Measurements from ENCODE around the gene OIT3.
"Not testable (repeated sequence)": the region's sequence is repeated elsewhere in the genome, so short reads cannot be mapped to it uniquely, and the experiment has no call there.

Gene OIT3

GRCh38 chr10:72904806-72905205 is 11.3 kb downstream of the OIT3 start:
- Histone ChIP-seq H3K27ac (ENCODE audit: low read length) (no peak overlapping the region), H3K27me3 (ENCODE audit: control insufficient read depth, insufficient read depth, low read length) (no peaks in the 10 kb centered on the region), H3K4me3 (ENCODE audit: low read length) (no peak overlapping the region), H3K9me3 (ENCODE audit: control insufficient read depth, low read depth, low read length) (no peaks in the 10 kb centered on the region), H3K9ac (ENCODE audit: low read length) (no peak overlapping the region), H3K4me1 (ENCODE audit: control insufficient read depth, low read depth, low read length) (no peaks in the 10 kb centered on the region), H3K36me3 (ENCODE audit: control insufficient read depth, low read depth, low read length) (no peaks in the 10 kb centered on the region)

DNA sequence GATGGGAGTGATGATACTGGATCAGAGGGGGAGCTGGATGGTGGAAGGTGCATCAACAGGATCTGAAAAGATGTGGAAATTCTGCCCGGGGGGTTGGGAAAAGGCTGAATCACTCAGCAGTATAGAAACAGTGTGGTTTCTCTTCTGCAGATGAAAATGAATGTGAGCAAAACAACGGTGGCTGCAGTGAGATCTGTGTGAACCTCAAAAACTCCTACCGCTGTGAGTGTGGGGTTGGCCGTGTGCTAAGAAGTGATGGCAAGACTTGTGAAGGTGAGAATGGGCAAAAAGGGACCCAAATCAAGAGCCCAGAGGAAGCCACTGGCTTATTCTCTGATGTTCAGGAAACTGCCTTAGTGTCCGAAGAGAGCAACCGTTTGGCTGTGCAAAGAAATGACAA is 12.9 kb downstream of the OIT3 start:
- Histone ChIP-seq H3K27ac (ENCODE audit: low read length) (no peak overlapping the region), H3K9ac (ENCODE audit: low read length) (no peak overlapping the region), H3K9me3 (ENCODE audit: control insufficient read depth, low read depth, low read length) (no peaks in the 10 kb centered on the region), H3K4me3 (ENCODE audit: low read length) (no peak overlapping the region), H3K27me3 (ENCODE audit: control insufficient read depth, insufficient read depth, low read length) (no peaks in the 10 kb centered on the region), H3K36me3 (ENCODE audit: control insufficient read depth, low read depth, low read length) (no peaks in the 10 kb centered on the region), H3K4me1 (ENCODE audit: control insufficient read depth, low read depth, low read length) (no peaks in the 10 kb centered on the region)

- no peaks in the 10 kb centered on the region for H3K9me3 ChIP-seq (ENCODE audit: control insufficient read depth, low read depth, low read length)
- H3K4me1 ChIP-seq (ENCODE audit: control insufficient read depth, low read depth, low read length) = peaks cover 5% of the 10 kb centered on the region
- no peaks in the 10 kb centered on the region for H3K27me3 ChIP-seq (ENCODE audit: control insufficient read depth, insufficient read depth, low read length)
- no peak overlapping the region for H3K9ac ChIP-seq (ENCODE audit: low read length)
- H3K36me3 ChIP-seq (ENCODE audit: control insufficient read depth, low read depth, low read length) = no peaks in the 10 kb centered on the region
- H3K27ac ChIP-seq (ENCODE audit: low read length) = no peak overlapping the region
- no peak overlapping the region for H3K4me3 ChIP-seq (ENCODE audit: low read length)
These were observed 17.2 kb downstream of the OIT3 start for GRCh38 chr10:72910705-72911104.

- Histone ChIP-seq H3K9me3 (ENCODE audit: control insufficient read depth, low read depth, low read length) (no peaks in the 10 kb centered on the region), H3K9ac (ENCODE audit: low read length) (no peak overlapping the region), H3K27me3 (ENCODE audit: control insufficient read depth, insufficient read depth, low read length) (no peaks in the 10 kb centered on the region), H3K4me3 (ENCODE audit: low read length) (no peak overlapping the region), H3K27ac (ENCODE audit: low read length) (no peak overlapping the region), H3K4me1 (ENCODE audit: control insufficient read depth, low read depth, low read length) (peaks cover 5% of the 10 kb centered on the region), H3K36me3 (ENCODE audit: control insufficient read depth, low read depth, low read length) (no peaks in the 10 kb centered on the region)
These were observed 18.2 kb downstream of the OIT3 start for GRCh38 chr10:72911758-72912157.

GRCh38 chr10:72912736-72913135 is 19.2 kb downstream of the OIT3 start:
- Histone ChIP-seq H3K9me3 (ENCODE audit: control insufficient read depth, low read depth, low read length) (no peaks in the 10 kb centered on the region), H3K36me3 (ENCODE audit: control insufficient read depth, low read depth, low read length) (no peaks in the 10 kb centered on the region), H3K27me3 (ENCODE audit: control insufficient read depth, insufficient read depth, low read length) (no peaks in the 10 kb centered on the region), H3K4me1 (ENCODE audit: control insufficient read depth, low read depth, low read length) (peaks cover 5% of the 10 kb centered on the region), H3K9ac (ENCODE audit: low read length) (no peak overlapping the region), H3K27ac (ENCODE audit: low read length) (no peak overlapping the region), H3K4me3 (ENCODE audit: low read length) (no peak overlapping the region)

GRCh38 chr10:72913287-72913686 is 19.7 kb downstream of the OIT3 start:
- Histone ChIP-seq H3K9ac (ENCODE audit: low read length) (no peak overlapping the region), H3K4me3 (ENCODE audit: low read length) (no peak overlapping the region), H3K4me1 (ENCODE audit: control insufficient read depth, low read depth, low read length) (peaks cover 5% of the 10 kb centered on the region), H3K36me3 (ENCODE audit: control insufficient read depth, low read depth, low read length) (no peaks in the 10 kb centered on the region), H3K27me3 (ENCODE audit: control insufficient read depth, insufficient read depth, low read length) (no peaks in the 10 kb centered on the region), H3K27ac (ENCODE audit: low read length) (no peak overlapping the region), H3K9me3 (ENCODE audit: control insufficient read depth, low read depth, low read length) (no peaks in the 10 kb centered on the region)

- not testable (repeated sequence) for H3K27me3 ChIP-seq (ENCODE audit: control insufficient read depth, insufficient read depth, low read length); H3K9ac ChIP-seq (ENCODE audit: low read length); H3K9me3 ChIP-seq (ENCODE audit: control insufficient read depth, low read depth, low read length); H3K4me3 ChIP-seq (ENCODE audit: low read length); H3K36me3 ChIP-seq (ENCODE audit: control insufficient read depth, low read depth, low read length); H3K4me1 ChIP-seq (ENCODE audit: control insufficient read depth, low read depth, low read length); H3K27ac ChIP-seq (ENCODE audit: low read length)
These were observed 23.7 kb downstream of the OIT3 start for GRCh38 chr10:72917201-72917600.

DNA sequence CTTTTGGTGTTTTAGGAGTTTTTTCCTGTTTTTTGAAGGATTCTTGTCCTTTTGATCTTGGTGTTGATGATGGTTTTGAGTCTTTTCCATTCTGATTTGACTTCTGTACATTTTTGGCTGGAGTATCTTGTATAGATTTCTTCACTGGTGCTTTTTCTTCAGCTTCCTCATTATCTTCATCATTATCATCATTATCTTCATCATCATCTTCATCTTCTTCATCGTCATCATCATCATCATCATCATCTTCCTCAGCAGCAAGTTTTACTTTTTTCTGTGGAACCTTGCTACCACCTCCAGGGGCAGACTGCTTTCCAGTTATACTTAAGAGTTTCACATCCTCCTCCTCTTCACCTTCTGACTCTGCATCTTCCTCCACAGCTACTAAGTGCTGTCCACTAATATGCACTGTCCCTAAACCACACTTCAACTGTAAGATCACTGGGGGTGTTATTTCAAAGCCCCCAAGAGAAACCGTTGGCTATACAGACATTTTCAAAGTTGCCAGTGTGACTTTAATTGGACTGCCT is 24.3 kb downstream of the OIT3 start:
- H3K4me3 ChIP-seq (ENCODE audit: low read length); H3K27me3 ChIP-seq (ENCODE audit: control insufficient read depth, insufficient read depth, low read length); H3K9me3 ChIP-seq (ENCODE audit: control insufficient read depth, low read depth, low read length); H3K4me1 ChIP-seq (ENCODE audit: control insufficient read depth, low read depth, low read length); H3K27ac ChIP-seq (ENCODE audit: low read length); H3K36me3 ChIP-seq (ENCODE audit: control insufficient read depth, low read depth, low read length); H3K9ac ChIP-seq (ENCODE audit: low read length): not testable (repeated sequence)

- no peak overlapping the region for H3K4me3 ChIP-seq (ENCODE audit: low read length)
- no peak overlapping the region for H3K27ac ChIP-seq (ENCODE audit: low read length)
- H3K9me3 ChIP-seq (ENCODE audit: control insufficient read depth, low read depth, low read length) = no peaks in the 10 kb centered on the region
- H3K27me3 ChIP-seq (ENCODE audit: control insufficient read depth, insufficient read depth, low read length) = no peaks in the 10 kb centered on the region
- no peaks in the 10 kb centered on the region for H3K4me1 ChIP-seq (ENCODE audit: control insufficient read depth, low read depth, low read length)
- H3K9ac ChIP-seq (ENCODE audit: low read length) = no peak overlapping the region
- no peaks in the 10 kb centered on the region for H3K36me3 ChIP-seq (ENCODE audit: control insufficient read depth, low read depth, low read length)
These were observed 24.8 kb downstream of the OIT3 start for GRCh38 chr10:72918352-72918751.

- not testable (repeated sequence) for H3K36me3 ChIP-seq (ENCODE audit: control insufficient read depth, low read depth, low read length); H3K9ac ChIP-seq (ENCODE audit: low read length); H3K4me3 ChIP-seq (ENCODE audit: low read length); H3K27me3 ChIP-seq (ENCODE audit: control insufficient read depth, insufficient read depth, low read length); H3K4me1 ChIP-seq (ENCODE audit: control insufficient read depth, low read depth, low read length); H3K27ac ChIP-seq (ENCODE audit: low read length); H3K9me3 ChIP-seq (ENCODE audit: control insufficient read depth, low read depth, low read length)
These were observed 27.7 kb downstream of the OIT3 start for GRCh38 chr10:72921147-72921683.

- Histone ChIP-seq H3K4me3 (ENCODE audit: low read length) (no peak overlapping the region), H3K9me3 (ENCODE audit: control insufficient read depth, low read depth, low read length) (no peaks in the 10 kb centered on the region), H3K27ac (ENCODE audit: low read length) (no peak overlapping the region), H3K36me3 (ENCODE audit: control insufficient read depth, low read depth, low read length) (no peaks in the 10 kb centered on the region), H3K27me3 (ENCODE audit: control insufficient read depth, insufficient read depth, low read length) (no peaks in the 10 kb centered on the region), H3K4me1 (ENCODE audit: control insufficient read depth, low read depth, low read length) (no peaks in the 10 kb centered on the region), H3K9ac (ENCODE audit: low read length) (no peak overlapping the region)
These were observed 30.8 kb downstream of the OIT3 start for GRCh38 chr10:72924351-72924750.

DNA sequence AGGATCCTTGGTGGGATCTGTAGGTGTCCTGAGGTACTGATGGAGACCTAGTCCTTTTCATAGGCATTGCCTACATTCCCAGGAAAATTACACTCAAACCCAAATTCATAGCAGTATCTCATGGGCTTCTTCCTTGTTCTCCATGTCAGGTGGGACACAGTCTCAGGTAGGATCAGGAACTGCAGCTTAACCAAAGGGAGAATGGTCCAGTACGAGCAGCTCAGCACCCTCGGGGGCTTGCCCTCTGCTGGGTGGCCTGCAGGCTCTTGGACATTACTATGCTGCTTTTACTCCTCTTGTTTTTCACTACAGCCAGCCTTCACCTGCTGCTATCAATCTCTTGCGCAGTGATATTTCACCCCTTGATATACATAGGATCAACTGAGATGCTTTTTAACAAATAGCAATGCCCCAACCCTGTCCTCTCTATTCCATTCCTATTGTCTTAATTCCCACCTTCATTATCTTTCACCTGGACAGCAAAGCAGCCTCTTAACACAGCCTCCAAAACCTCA is 32.5 kb downstream of the OIT3 start:
- Histone ChIP-seq H3K27me3 (ENCODE audit: control insufficient read depth, insufficient read depth, low read length) (no peaks in the 10 kb centered on the region), H3K4me3 (ENCODE audit: low read length) (no peak overlapping the region), H3K27ac (ENCODE audit: low read length) (no peak overlapping the region), H3K4me1 (ENCODE audit: control insufficient read depth, low read depth, low read length) (no peaks in the 10 kb centered on the region), H3K9me3 (ENCODE audit: control insufficient read depth, low read depth, low read length) (no peaks in the 10 kb centered on the region), H3K36me3 (ENCODE audit: control insufficient read depth, low read depth, low read length) (no peaks in the 10 kb centered on the region), H3K9ac (ENCODE audit: low read length) (no peak overlapping the region)
